H1 (cell line): ENCODE measurements around the gene CPED1. TPM values are rescaled to one million over a fixed set of nuclear protein-coding genes. Genes with fewer than 3 reads are reported as not detected.

Experiments
- CBX8 ChIP-seq: fragments of 300-800, 300-1000 bp; sonication (generic); IDR thresholded peaks from 2 replicates; pipeline ENCODE4 v1.7.1; 2016; ENCODE audit warnings: low read depth, low read length, borderline replicate concordance
- HDAC2 ChIP-seq, 2 experiments: fragments of 300-600 bp in 1 of 2; sonication (generic) in 1 of 2; IDR thresholded peaks; 2 replicates each; pipeline ENCODE4 v1.6.1; 2011 to 2012; ENCODE audit warnings: low read depth in 2 of 2, low read length in 2 of 2, mild to moderate bottlenecking in 2 of 2, moderate library complexity in 2 of 2, borderline replicate concordance in 1 of 2, inconsistent platforms in 1 of 2
- RBBP5 ChIP-seq: IDR thresholded peaks from 2 replicates; pipeline ENCODE4 v1.7.1; 2012; ENCODE audit warnings: low read depth, mild to moderate bottlenecking, inconsistent platforms, low read length, moderate library complexity, borderline replicate concordance
- RXRA ChIP-seq: IDR thresholded peaks from 2 replicates; pipeline ENCODE4 v1.6.1; 2011; ENCODE audit warnings: low read depth, mild to moderate bottlenecking, low read length, moderate library complexity; ENCODE audit not compliant: insufficient read depth
- polyA plus RNA-seq, 7 experiments: library from polyadenylated mRNA; depleted of rRNA in 3 of 7; stranded (reverse) in 5 of 7; unstranded in 2 of 7; fragments of >200 nt in 5 of 7; fragments of 200-250 nt in 2 of 7; gene quantifications; 1 replicate in 5 of 7; 2 replicates in 1 of 7; 4 replicates in 1 of 7; pipeline versions ENCODE4 v1.2.1 to v1.2.3, GENCODE V29; 2011 to 2013; ENCODE audit warnings: missing spikeins in 2 of 7, mixed read lengths in 2 of 7
- total RNA-seq: library from RNA; stranded (reverse); fragmentation: NEBNext Ultra II Directional; extraction: Animal tissue kit (Norgen Biotek cat#: 25700); gene quantifications from 2 replicates; pipeline ENCODE4 v1.2.1, GENCODE V29; 2021
- TF ChIP-seq, protein P1 (sequence below): fragments of 300-600 bp; sonication (generic); IDR thresholded peaks from 2 replicates; pipeline ENCODE4 v1.7.1; 2012; ENCODE audit warnings: low read length, moderate library complexity, mild to moderate bottlenecking, inconsistent platforms; ENCODE audit not compliant: insufficient replicate concordance

CPED1 gene
- total and polyA plus RNA-seq, 2 of the 8 experiments (the other 6 are each of a cell fraction or from before 2014, with no cell fraction given), result 0.08 to 0.39 TPM

DNA sequence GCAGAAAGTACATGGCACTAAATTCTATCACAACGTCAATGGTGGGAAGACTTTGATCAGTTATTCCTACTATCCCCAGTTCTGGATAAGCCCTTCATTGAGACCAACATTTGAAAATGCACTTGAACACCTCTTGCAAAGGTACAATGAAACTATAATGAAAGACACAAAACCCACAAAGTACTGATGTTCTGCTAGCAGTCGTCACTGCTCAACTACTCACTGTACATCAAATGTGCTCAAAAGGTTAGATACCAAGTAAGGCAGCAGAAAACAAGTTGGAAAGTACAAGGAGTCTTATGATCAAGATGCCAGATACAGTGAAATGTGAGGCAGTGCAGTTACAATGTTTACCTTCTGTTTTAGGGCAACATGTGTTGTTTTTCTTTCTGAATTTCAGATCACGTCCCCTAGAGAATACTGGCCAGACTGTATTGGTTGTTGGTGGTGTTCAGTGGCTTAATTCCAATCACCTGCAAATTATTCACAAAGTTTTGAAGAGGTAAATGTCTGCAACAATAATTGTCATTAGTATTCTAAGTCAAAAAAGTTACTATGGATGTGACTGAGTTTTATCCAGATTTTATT, 277.9 kb downstream of the CPED1 start (continued):
- TF ChIP-seq, protein P1, sequence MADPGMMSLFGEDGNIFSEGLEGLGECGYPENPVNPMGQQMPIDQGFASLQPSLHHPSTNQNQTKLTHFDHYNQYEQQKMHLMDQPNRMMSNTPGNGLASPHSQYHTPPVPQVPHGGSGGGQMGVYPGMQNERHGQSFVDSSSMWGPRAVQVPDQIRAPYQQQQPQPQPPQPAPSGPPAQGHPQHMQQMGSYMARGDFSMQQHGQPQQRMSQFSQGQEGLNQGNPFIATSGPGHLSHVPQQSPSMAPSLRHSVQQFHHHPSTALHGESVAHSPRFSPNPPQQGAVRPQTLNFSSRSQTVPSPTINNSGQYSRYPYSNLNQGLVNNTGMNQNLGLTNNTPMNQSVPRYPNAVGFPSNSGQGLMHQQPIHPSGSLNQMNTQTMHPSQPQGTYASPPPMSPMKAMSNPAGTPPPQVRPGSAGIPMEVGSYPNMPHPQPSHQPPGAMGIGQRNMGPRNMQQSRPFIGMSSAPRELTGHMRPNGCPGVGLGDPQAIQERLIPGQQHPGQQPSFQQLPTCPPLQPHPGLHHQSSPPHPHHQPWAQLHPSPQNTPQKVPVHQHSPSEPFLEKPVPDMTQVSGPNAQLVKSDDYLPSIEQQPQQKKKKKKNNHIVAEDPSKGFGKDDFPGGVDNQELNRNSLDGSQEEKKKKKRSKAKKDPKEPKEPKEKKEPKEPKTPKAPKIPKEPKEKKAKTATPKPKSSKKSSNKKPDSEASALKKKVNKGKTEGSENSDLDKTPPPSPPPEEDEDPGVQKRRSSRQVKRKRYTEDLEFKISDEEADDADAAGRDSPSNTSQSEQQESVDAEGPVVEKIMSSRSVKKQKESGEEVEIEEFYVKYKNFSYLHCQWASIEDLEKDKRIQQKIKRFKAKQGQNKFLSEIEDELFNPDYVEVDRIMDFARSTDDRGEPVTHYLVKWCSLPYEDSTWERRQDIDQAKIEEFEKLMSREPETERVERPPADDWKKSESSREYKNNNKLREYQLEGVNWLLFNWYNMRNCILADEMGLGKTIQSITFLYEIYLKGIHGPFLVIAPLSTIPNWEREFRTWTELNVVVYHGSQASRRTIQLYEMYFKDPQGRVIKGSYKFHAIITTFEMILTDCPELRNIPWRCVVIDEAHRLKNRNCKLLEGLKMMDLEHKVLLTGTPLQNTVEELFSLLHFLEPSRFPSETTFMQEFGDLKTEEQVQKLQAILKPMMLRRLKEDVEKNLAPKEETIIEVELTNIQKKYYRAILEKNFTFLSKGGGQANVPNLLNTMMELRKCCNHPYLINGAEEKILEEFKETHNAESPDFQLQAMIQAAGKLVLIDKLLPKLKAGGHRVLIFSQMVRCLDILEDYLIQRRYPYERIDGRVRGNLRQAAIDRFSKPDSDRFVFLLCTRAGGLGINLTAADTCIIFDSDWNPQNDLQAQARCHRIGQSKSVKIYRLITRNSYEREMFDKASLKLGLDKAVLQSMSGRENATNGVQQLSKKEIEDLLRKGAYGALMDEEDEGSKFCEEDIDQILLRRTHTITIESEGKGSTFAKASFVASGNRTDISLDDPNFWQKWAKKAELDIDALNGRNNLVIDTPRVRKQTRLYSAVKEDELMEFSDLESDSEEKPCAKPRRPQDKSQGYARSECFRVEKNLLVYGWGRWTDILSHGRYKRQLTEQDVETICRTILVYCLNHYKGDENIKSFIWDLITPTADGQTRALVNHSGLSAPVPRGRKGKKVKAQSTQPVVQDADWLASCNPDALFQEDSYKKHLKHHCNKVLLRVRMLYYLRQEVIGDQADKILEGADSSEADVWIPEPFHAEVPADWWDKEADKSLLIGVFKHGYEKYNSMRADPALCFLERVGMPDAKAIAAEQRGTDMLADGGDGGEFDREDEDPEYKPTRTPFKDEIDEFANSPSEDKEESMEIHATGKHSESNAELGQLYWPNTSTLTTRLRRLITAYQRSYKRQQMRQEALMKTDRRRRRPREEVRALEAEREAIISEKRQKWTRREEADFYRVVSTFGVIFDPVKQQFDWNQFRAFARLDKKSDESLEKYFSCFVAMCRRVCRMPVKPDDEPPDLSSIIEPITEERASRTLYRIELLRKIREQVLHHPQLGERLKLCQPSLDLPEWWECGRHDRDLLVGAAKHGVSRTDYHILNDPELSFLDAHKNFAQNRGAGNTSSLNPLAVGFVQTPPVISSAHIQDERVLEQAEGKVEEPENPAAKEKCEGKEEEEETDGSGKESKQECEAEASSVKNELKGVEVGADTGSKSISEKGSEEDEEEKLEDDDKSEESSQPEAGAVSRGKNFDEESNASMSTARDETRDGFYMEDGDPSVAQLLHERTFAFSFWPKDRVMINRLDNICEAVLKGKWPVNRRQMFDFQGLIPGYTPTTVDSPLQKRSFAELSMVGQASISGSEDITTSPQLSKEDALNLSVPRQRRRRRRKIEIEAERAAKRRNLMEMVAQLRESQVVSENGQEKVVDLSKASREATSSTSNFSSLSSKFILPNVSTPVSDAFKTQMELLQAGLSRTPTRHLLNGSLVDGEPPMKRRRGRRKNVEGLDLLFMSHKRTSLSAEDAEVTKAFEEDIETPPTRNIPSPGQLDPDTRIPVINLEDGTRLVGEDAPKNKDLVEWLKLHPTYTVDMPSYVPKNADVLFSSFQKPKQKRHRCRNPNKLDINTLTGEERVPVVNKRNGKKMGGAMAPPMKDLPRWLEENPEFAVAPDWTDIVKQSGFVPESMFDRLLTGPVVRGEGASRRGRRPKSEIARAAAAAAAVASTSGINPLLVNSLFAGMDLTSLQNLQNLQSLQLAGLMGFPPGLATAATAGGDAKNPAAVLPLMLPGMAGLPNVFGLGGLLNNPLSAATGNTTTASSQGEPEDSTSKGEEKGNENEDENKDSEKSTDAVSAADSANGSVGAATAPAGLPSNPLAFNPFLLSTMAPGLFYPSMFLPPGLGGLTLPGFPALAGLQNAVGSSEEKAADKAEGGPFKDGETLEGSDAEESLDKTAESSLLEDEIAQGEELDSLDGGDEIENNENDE, result no peak
- TF ChIP-seq RXRA (no peak), HDAC2 (IDR thresholded peaks at IDR 0.05; ENCODE audit: borderline replicate concordance in 1 of 2, low read depth in 2 of 2, low read length in 2 of 2) (no peak), RBBP5 (no peak), CBX8 (no peak)
